Fibroblast of villous mesenchyme (primary cell): ENCODE results near the gene ATF2. TPM values are rescaled to one million over a fixed set of nuclear protein-coding genes. Genes with fewer than 3 reads are reported as not detected.

Experiments
- DNase-seq: peaks from one replicate; pipeline ENCODE4 v3.0.0-alpha.2; 2010; ENCODE audit warnings: low read depth
- H3K4me3 ChIP-seq: 2 replicates; pipeline ENCODE4 v1.5.1; 2011; ENCODE audit warnings: low read depth, mild to moderate bottlenecking, low read length
- small RNA-seq: library from RNA; depleted of rRNA; stranded (forward); fragments of <200 nt; gene quantifications from one replicate; pipeline ENCODE3, GENCODE V24; 2012
- total RNA-seq: library from RNA; depleted of rRNA; stranded (reverse); fragments of >200 nt; gene quantifications from 2 replicates; pipeline ENCODE4 v1.2.3, GENCODE V29; 2012
- TF ChIP-seq, protein P1 (sequence below): IDR thresholded peaks from 2 replicates; pipeline ENCODE4 v1.5.1; 2012; ENCODE audit warnings: low read depth, mild to moderate bottlenecking, low read length; ENCODE audit not compliant: insufficient read depth

ATF2 gene
- total RNA-seq, 1 donor: 92.4 TPM

DNA sequence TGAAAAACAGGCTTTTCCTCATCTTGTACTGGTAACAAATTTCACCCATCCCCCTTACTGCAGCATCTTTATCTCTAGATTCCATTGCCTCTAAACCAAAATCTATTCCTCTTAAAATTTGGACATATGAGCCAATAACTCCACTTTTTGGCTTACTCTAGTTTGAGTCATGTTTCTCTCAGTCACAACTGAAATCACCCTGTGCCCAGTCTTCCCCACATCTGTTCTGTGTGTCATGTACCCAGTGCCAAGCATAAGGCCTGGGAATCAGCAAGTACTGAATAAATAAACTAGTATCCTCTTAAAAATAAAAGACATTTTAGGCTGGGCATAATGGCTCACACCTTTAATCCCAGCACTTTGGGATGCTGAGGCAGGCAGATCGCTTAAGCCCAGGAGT is 142.1 kb downstream of the ATF2 start:
- DNase-seq: no peak
- no peak overlapping the region for H3K4me3 ChIP-seq
- TF ChIP-seq, protein P1, sequence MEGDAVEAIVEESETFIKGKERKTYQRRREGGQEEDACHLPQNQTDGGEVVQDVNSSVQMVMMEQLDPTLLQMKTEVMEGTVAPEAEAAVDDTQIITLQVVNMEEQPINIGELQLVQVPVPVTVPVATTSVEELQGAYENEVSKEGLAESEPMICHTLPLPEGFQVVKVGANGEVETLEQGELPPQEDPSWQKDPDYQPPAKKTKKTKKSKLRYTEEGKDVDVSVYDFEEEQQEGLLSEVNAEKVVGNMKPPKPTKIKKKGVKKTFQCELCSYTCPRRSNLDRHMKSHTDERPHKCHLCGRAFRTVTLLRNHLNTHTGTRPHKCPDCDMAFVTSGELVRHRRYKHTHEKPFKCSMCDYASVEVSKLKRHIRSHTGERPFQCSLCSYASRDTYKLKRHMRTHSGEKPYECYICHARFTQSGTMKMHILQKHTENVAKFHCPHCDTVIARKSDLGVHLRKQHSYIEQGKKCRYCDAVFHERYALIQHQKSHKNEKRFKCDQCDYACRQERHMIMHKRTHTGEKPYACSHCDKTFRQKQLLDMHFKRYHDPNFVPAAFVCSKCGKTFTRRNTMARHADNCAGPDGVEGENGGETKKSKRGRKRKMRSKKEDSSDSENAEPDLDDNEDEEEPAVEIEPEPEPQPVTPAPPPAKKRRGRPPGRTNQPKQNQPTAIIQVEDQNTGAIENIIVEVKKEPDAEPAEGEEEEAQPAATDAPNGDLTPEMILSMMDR: no peak

DNA sequence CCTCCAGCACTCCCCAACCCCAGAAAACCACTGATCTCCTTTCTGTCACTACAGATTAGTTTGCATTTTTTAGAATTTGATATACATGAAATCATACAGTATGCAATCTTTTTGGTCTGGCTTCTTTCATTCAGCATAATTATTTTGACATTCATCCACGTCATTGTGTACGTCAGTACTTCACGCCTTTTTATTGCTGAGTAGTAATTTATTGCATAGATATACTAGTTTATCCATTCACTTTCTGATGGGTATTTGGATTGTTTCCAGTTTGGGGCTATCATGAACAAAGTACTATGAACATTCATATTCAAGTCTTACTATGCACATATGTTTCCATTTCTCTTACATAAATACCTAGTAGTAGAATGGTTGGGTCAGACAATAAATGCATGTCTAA is 142.8 kb downstream of the ATF2 start:
- no peak overlapping the region for H3K4me3 ChIP-seq
- no peak for DNase-seq
- TF ChIP-seq, protein P1: no peak

DNA sequence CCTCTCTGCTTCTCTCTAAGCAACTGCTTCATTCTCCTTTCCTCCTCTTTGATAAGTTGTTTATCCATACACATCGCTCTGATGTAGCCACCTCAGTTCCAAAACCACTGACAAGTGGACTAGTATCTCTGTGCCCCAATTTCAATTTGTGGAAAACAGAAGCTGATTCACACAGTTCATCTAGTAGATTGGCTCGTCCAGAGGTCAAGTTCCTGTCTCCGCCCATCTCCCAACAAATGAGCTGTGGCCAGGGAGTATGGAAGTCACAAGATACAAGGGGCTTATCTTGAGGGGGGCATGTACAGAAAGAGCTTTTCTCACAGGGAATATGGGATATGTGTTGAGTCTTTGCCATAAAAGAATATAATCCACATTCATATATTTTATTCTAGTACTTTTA is 145.1 kb downstream of the ATF2 start:
- no peak for DNase-seq
- TF ChIP-seq, protein P1: no peak
- no peak overlapping the region for H3K4me3 ChIP-seq

Small RNA genes lying within 50 kb of the gene (small RNA-seq; reads per million reads assigned to genes)
- not detected for gene MIR933
- gene RF02271: not detected
- gene RNU6-1290P: not detected
- not detected for gene RNU6-763P

Other genes starting within 250 kb of the ATF2 start
- gene CHN1, start 162.8 kb downstream of the ATF2 start, total RNA-seq: 45.3 and 64.1 TPM in 2 replicates
- 136 and 157 TPM in 2 replicates for gene ATP5MC3, start 13.5 kb upstream of the ATF2 start, total RNA-seq